Osteocyte (in vitro differentiated cells): ENCODE data around the gene CHKA. TPM values are rescaled to one million over a fixed set of nuclear protein-coding genes. Genes with fewer than 3 reads are reported as not detected.

Experiments used
- DNase-seq: peaks from one replicate; pipeline ENCODE4 v3.0.0; 2021; ENCODE audit warnings: mixed read lengths; ENCODE audit not compliant: unreplicated experiment; ENCODE audit errors: extremely low spot score
- H3K27ac Mint-ChIP-seq: one replicate; pipeline ENCODE4 v1.8.0; 2021; ENCODE audit warnings: mild to moderate bottlenecking, mixed read lengths; ENCODE audit not compliant: unreplicated experiment
- H3K27me3 Mint-ChIP-seq: one replicate; pipeline ENCODE4 v1.8.0; 2021; ENCODE audit warnings: mixed read lengths; ENCODE audit not compliant: unreplicated experiment
- H3K36me3 Mint-ChIP-seq: one replicate; pipeline ENCODE4 v1.8.0; 2021; ENCODE audit warnings: mixed read lengths; ENCODE audit not compliant: unreplicated experiment
- H3K4me1 Mint-ChIP-seq: one replicate; pipeline ENCODE4 v1.8.0; 2021; ENCODE audit warnings: mixed read lengths; ENCODE audit not compliant: unreplicated experiment
- H3K4me3 Mint-ChIP-seq: one replicate; pipeline ENCODE4 v1.8.0; 2021; ENCODE audit warnings: mild to moderate bottlenecking, moderate library complexity, mixed read lengths; ENCODE audit not compliant: unreplicated experiment
- H3K9me3 Mint-ChIP-seq: one replicate; pipeline ENCODE4 v1.8.0; 2021; ENCODE audit warnings: mixed read lengths; ENCODE audit not compliant: unreplicated experiment
- CTCF ChIP-seq: fragments of 200-600 bp; sonication (generic); IDR thresholded peaks from 2 replicates; pipeline ENCODE4 v1.5.0; 2021; ENCODE audit warnings: antibody characterized with exemption, mild to moderate bottlenecking, moderate library complexity
- long read RNA-seq: library from polyadenylated mRNA; unstranded; transcript quantifications from one replicate; pipeline ENCODE4 v2.0.0, GENCODE V29; 2021
- total RNA-seq: library from RNA; stranded (reverse); gene quantifications from 2 replicates; pipeline ENCODE4 v1.2.1, GENCODE V29; 2021

Gene CHKA
- total RNA-seq, result 38.0 and 39.3 TPM in 2 replicates
- long read RNA-seq, partial matches to known transcripts, result 4 of 8 reads
- long read RNA-seq, other reads (novel, unspliced or antisense), result 4 of 8 reads

GRCh38 chr11:68121067-68121899 lies at the start of gene CHKA:
TSS of gene CHKA (minus strand) at chr11:68121388. CDS start at chr11:68121177, 211 bp downstream.
- TF ChIP-seq CTCF, result no peak
- H3K27me3 Mint-ChIP-seq, result no peaks in the 10 kb centered on the region
- peak within 1 kb of the TSS; percentile 97 for H3K27ac Mint-ChIP-seq
- peak within 1 kb of the TSS; percentile 94 for H3K4me3 Mint-ChIP-seq
- no peaks in the 10 kb centered on the region for H3K9me3 Mint-ChIP-seq
- H3K4me1 Mint-ChIP-seq, result peaks cover 54% of the 10 kb centered on the region
- no peaks in the 10 kb centered on the region for H3K36me3 Mint-ChIP-seq
- peak; percentile 98 for DNase-seq

GRCh38 chr11:68169442-68169841 lies 48.3 kb upstream of the CHKA start:
- H3K4me3 Mint-ChIP-seq, result no peak overlapping the region
- H3K36me3 Mint-ChIP-seq, result peaks cover 48% of the 10 kb centered on the region
- no peaks in the 10 kb centered on the region for H3K9me3 Mint-ChIP-seq
- no peak for TF ChIP-seq CTCF
- H3K27ac Mint-ChIP-seq, result no peak overlapping the region
- DNase-seq, result no peak
- no peaks in the 10 kb centered on the region for H3K27me3 Mint-ChIP-seq
- H3K4me1 Mint-ChIP-seq, result no peaks in the 10 kb centered on the region

GRCh38 chr11:68168694-68169093 lies 47.5 kb upstream of the CHKA start:
- H3K36me3 Mint-ChIP-seq, result peaks cover 47% of the 10 kb centered on the region
- TF ChIP-seq CTCF, result no peak
- H3K4me1 Mint-ChIP-seq, result no peaks in the 10 kb centered on the region
- DNase-seq, result no peak
- H3K4me3 Mint-ChIP-seq, result no peak overlapping the region
- H3K27me3 Mint-ChIP-seq, result no peaks in the 10 kb centered on the region
- no peak overlapping the region for H3K27ac Mint-ChIP-seq
- H3K9me3 Mint-ChIP-seq, result no peaks in the 10 kb centered on the region

- Mint-ChIP-seq H3K4me1 (no peaks in the 10 kb centered on the region), H3K27me3 (no peaks in the 10 kb centered on the region), H3K27ac (no peak overlapping the region), H3K36me3 (peaks cover 49% of the 10 kb centered on the region), H3K4me3 (no peak overlapping the region), H3K9me3 (no peaks in the 10 kb centered on the region)
- DNase-seq, result no peak
- TF ChIP-seq CTCF, result no peak
Observed at GRCh38 chr11:68167474-68167873, 46.3 kb upstream of the CHKA start.

- Mint-ChIP-seq H3K4me3 (no peak overlapping the region), H3K4me1 (no peaks in the 10 kb centered on the region), H3K36me3 (peaks cover 54% of the 10 kb centered on the region), H3K27ac (no peak overlapping the region), H3K9me3 (no peaks in the 10 kb centered on the region), H3K27me3 (no peaks in the 10 kb centered on the region)
- no peak for TF ChIP-seq CTCF
- DNase-seq, result no peak
Observed at GRCh38 chr11:68166969-68167368, 45.8 kb upstream of the CHKA start.
